ENCODE data around the gene S100A1. TPM values are rescaled to one million over a fixed set of nuclear protein-coding genes. Genes with fewer than 3 reads are reported as not detected.

The S100A1 gene
- total RNA-seq, 1 experiment from 2014 or later: 0.46 TPM

DNA sequence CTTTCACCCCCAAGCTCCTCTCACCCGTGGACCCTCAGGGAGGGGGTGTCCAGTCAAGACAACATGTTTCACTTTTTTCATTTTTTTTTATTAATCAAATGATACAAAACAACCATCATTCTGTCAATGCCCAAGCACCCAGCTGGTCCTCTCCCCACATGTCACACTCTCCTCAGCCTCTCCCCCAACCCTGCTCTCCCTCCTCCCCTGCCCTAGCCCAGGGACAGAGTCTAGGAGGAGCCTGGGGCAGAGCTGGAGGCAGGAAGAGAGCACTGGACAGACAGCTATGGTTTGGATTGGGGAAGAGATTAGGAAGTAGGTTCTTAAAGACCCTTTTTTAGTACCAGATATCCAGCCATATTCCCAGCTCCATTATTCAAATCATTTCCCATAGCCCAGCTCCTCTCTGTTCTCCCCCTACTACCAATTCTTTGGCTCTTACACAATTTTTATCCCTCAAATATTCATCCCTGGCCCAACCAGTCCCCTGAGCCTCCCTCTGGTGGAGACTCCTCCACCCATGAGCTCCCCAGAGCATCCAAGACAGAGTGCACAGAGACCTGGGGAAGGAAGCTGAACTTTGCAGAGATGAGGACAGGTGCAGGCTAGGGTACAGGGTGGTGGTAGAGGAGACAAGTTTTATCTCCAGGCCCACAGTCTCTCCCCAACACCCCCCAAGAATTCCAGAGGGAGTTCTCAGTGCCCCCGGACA, 13.9 kb upstream of the S100A1 start:
- Histone ChIP-seq H3K4me1 (replicated peaks; ENCODE audit: insufficient read depth) (peaks cover 60% of the 10 kb centered on the region), H3K27me3 (ENCODE audit: insufficient read depth, low read depth) (no peaks in the 10 kb centered on the region), H3K79me2 (ENCODE audit: low read depth) (peaks cover 56% of the 10 kb centered on the region), H3K4me3 (peak overlapping the region; percentile 66; the same call in 1 of the 2 replicates), H4K20me1 (ENCODE audit: insufficient read depth) (no peaks in the 10 kb centered on the region), H3K9me3 (ENCODE audit: insufficient read depth, low read depth) (no peaks in the 10 kb centered on the region), H3K27ac (peak overlapping the region; percentile 22; the same call in 1 of the 2 replicates), H3K9me2 (ENCODE audit: insufficient read depth) (no peaks in the 10 kb centered on the region), H3F3A (ENCODE audit: insufficient read depth, low read depth) (peaks cover 48% of the 10 kb centered on the region), H3K4me2 (peak overlapping the region; percentile 88), H2AFZ (no peak overlapping the region), H3K36me3 (ENCODE audit: low read depth) (peaks cover 6% of the 10 kb centered on the region)
- ChIA-PET CTCF (interaction anchor here (0.9 to 1.9 kb wide), 3 partner anchors 13 to 103 kb away, joined by 3 to 6 read pairs (median 3); partner anchors contain the start of gene S100A13), POLR2A (ENCODE audit: unreplicated experiment) (interaction anchor here (0.6 to 2.8 kb wide), 3 partner anchors 12 to 23 kb away, joined by 3 to 31 read pairs (median 8); partner anchors contain the start of gene S100A13)
- intact Hi-C loops (cut with micrococcal nuclease; ENCODE audit: unreplicated experiment): no loop called here
- DNase-seq: no peak
- BruUV-seq (replicated peaks): no TSS peak
- no peak for TF ChIP-seq EZH2 (IDR thresholded peaks at IDR 0.05; ENCODE audit: low read depth)
- TF ChIP-seq, protein P1, sequence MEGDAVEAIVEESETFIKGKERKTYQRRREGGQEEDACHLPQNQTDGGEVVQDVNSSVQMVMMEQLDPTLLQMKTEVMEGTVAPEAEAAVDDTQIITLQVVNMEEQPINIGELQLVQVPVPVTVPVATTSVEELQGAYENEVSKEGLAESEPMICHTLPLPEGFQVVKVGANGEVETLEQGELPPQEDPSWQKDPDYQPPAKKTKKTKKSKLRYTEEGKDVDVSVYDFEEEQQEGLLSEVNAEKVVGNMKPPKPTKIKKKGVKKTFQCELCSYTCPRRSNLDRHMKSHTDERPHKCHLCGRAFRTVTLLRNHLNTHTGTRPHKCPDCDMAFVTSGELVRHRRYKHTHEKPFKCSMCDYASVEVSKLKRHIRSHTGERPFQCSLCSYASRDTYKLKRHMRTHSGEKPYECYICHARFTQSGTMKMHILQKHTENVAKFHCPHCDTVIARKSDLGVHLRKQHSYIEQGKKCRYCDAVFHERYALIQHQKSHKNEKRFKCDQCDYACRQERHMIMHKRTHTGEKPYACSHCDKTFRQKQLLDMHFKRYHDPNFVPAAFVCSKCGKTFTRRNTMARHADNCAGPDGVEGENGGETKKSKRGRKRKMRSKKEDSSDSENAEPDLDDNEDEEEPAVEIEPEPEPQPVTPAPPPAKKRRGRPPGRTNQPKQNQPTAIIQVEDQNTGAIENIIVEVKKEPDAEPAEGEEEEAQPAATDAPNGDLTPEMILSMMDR (conservative IDR thresholded peaks at IDR 0.05): no peak

DNA sequence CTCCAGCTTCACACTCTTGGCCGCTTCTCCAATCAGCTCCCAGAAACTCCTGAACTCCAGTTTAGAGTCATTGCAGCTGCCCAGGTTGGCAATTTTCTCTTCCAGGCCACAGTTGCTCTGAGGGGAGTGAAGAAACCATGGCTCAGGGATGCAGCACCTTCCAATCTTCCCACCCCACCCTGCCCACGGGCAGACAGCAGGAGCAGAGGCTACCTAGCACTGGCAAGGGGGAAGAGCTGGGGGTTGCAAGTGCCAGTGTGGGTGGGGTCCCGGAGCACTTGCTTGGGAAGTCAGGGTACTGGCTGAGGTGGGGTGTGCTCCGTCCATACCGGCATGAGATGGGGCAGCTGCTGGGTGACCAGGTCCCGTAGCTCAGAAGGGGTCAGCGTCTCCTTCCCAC, 13.3 kb upstream of the S100A1 start:
- H2AFZ ChIP-seq: no peak overlapping the region
- peaks cover 44% of the 10 kb centered on the region for H3F3A ChIP-seq (ENCODE audit: insufficient read depth, low read depth)
- H3K4me3 ChIP-seq: peak overlapping the region; percentile 66
- no peaks in the 10 kb centered on the region for H4K20me1 ChIP-seq (ENCODE audit: insufficient read depth)
- BruUV-seq (replicated peaks): no TSS peak
- no peaks in the 10 kb centered on the region for H3K9me2 ChIP-seq (ENCODE audit: insufficient read depth)
- H3K79me2 ChIP-seq (ENCODE audit: low read depth): peaks cover 50% of the 10 kb centered on the region
- H3K36me3 ChIP-seq (ENCODE audit: low read depth): peaks cover 2% of the 10 kb centered on the region
- peak overlapping the region; percentile 88 for H3K4me2 ChIP-seq
- H3K27ac ChIP-seq: no peak overlapping the region
- intact Hi-C loops (cut with micrococcal nuclease; ENCODE audit: unreplicated experiment): no loop called here
- ChIA-PET CTCF (interaction anchor here (0.9 to 1.9 kb wide), 4 partner anchors 8 to 104 kb away, joined by 3 to 6 read pairs (median 3); partner anchors contain the start of gene S100A13), POLR2A (ENCODE audit: unreplicated experiment) (interaction anchor here (0.6 to 2.8 kb wide), 3 partner anchors 12 to 24 kb away, joined by 4 to 31 read pairs (median 8); partner anchors contain the start of genes CHTOP and S100A13)
- no peak for TF ChIP-seq EZH2 (IDR thresholded peaks at IDR 0.05; ENCODE audit: low read depth)
- TF ChIP-seq, protein P1 (conservative IDR thresholded peaks at IDR 0.05): no peak
- no peaks in the 10 kb centered on the region for H3K27me3 ChIP-seq (ENCODE audit: insufficient read depth, low read depth)
- no peak for DNase-seq
- H3K9me3 ChIP-seq (ENCODE audit: insufficient read depth, low read depth): no peaks in the 10 kb centered on the region
- H3K4me1 ChIP-seq (replicated peaks; ENCODE audit: insufficient read depth): peaks cover 54% of the 10 kb centered on the region

GRCh38 chr1:153615406-153615805, 12.8 kb upstream of the S100A1 start:
- ChIA-PET CTCF (interaction anchor here (0.5 to 1.9 kb wide), 7 partner anchors 9 to 458 kb away, joined by 3 to 15 read pairs (median 6); partner anchors contain the start of genes CHTOP and S100A13), POLR2A (ENCODE audit: unreplicated experiment) (interaction anchor here (0.5 to 2.8 kb wide), 4 partner anchors 11 to 58 kb away, joined by 4 to 31 read pairs (median 8); partner anchors contain the start of genes CHTOP and S100A13)
- DNase-seq: no peak
- Histone ChIP-seq H2AFZ (no peak overlapping the region), H3K27ac (peak overlapping the region; percentile 56), H3K4me2 (peak overlapping the region; percentile 88), H3K9me3 (ENCODE audit: insufficient read depth, low read depth) (no peaks in the 10 kb centered on the region), H3K27me3 (ENCODE audit: insufficient read depth, low read depth) (no peaks in the 10 kb centered on the region), H3K36me3 (ENCODE audit: low read depth) (0 out of 2 replicates have a peak, but pooled peaks cover 3% of the 10 kb centered on the region), H4K20me1 (ENCODE audit: insufficient read depth) (no peaks in the 10 kb centered on the region), H3K4me3 (peak overlapping the region; percentile 66), H3K9me2 (ENCODE audit: insufficient read depth) (no peaks in the 10 kb centered on the region), H3K79me2 (ENCODE audit: low read depth) (peaks cover 45% of the 10 kb centered on the region), H3F3A (ENCODE audit: insufficient read depth, low read depth) (peaks cover 42% of the 10 kb centered on the region), H3K4me1 (replicated peaks; ENCODE audit: insufficient read depth) (peaks cover 49% of the 10 kb centered on the region)
- intact Hi-C loops (cut with micrococcal nuclease; ENCODE audit: unreplicated experiment): no loop called here
- TF ChIP-seq EZH2 (IDR thresholded peaks at IDR 0.05; ENCODE audit: low read depth): no peak
- TF ChIP-seq, protein P1 (conservative IDR thresholded peaks at IDR 0.05): no peak
- no TSS peak for BruUV-seq (replicated peaks)

Measured in PC-9 (cell line).